IPS DF 6.9 (cell line): ENCODE data around the gene COL10A1.

Experiments used
- DNase-seq: peaks from one replicate; pipeline ENCODE4 v3.0.0-alpha.2; 2013; ENCODE audit warnings: low read depth, low spot score
- H3K27ac ChIP-seq: one replicate; pipeline ENCODE4 v1.5.1; 2013; ENCODE audit warnings: low read length, control low read depth
- H3K27me3 ChIP-seq: 2 replicates; pipeline ENCODE4 v1.6.1; 2013; ENCODE audit warnings: mild to moderate bottlenecking, low read length; ENCODE audit not compliant: control insufficient read depth, insufficient read depth
- H3K36me3 ChIP-seq: 2 replicates; pipeline ENCODE4 v1.6.1; 2013; ENCODE audit warnings: low read length; ENCODE audit not compliant: control insufficient read depth, insufficient read depth
- H3K4me1 ChIP-seq: 2 replicates; pipeline ENCODE4 v1.6.1; 2013; ENCODE audit warnings: low read length; ENCODE audit not compliant: control insufficient read depth, insufficient read depth
- H3K4me3 ChIP-seq: 2 replicates; pipeline ENCODE4 v1.5.1; 2013; ENCODE audit warnings: mild to moderate bottlenecking, low read length
- H3K9me3 ChIP-seq: 2 replicates; pipeline ENCODE4 v1.6.1; 2013; ENCODE audit warnings: low read length, inconsistent platforms; ENCODE audit not compliant: control insufficient read depth, insufficient read depth
- WGBS: extraction: QIAGEN DNeasy Blood & Tissue Kit; methylation state at CpG from one replicate; pipeline ENCODE4 v1.1.7; 2013; ENCODE audit warnings: mixed read lengths, missing lambda C conversion rate; ENCODE audit not compliant: insufficient read length, insufficient coverage; 5-methylcytosine and 5-hydroxymethylcytosine counted together

COL10A1 gene

DNA sequence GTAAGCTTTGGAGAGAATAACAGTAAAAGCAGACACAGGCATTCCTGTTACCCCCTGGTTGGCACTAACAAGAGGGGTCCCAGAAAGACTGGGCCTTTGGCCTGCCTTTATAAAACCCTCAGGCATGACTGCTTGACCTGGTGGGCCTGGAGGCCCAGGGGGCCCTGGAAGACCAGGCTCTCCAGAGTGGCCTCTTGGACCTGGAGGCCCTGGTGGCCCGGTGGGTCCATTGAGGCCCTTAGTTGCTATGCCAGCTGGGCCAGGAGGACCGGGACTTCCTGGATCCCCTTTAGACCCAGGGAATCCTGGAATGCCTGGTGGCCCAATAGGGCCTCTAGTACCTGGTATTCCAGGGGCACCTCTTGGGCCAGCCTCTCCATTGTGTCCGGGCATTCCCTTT, 5.5 kb downstream of the COL10A1 start:
- DNase-seq = no peak
- no peaks in the 10 kb centered on the region for H3K9me3 ChIP-seq
- no peaks in the 10 kb centered on the region for H3K4me1 ChIP-seq
- H3K27ac ChIP-seq = no peak overlapping the region
- no peaks in the 10 kb centered on the region for H3K27me3 ChIP-seq
- H3K36me3 ChIP-seq = peaks cover 2% of the 10 kb centered on the region; the same call in 1 of the 2 replicates
- WGBS = no CpG with 5 or more reads among the region's 3 CpGs
- no peak overlapping the region for H3K4me3 ChIP-seq

DNA sequence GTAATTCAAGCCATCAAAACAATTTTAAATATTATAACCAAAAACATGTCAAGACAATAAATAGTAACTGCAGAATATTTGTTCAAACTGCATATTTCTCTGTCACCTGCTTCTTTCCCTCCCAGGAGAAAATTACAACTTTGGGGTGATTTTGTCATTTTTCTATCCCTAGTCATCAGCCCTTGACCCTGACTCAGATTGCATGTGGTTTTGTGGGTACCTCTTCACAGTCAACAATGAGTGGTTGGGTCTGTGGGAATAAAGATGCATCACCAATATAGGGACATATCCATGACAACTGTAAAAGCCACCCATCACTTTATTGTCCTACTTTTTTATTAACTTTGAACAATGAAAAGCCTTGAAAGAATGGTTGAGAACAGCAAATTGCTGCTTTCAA, 7.3 kb downstream of the COL10A1 start:
- no peak for DNase-seq
- Histone ChIP-seq H3K36me3 (peaks cover 8% of the 10 kb centered on the region; the same call in 1 of the 2 replicates), H3K9me3 (no peaks in the 10 kb centered on the region), H3K4me3 (no peak overlapping the region), H3K4me1 (no peaks in the 10 kb centered on the region), H3K27ac (no peak overlapping the region), H3K27me3 (no peaks in the 10 kb centered on the region)

DNA sequence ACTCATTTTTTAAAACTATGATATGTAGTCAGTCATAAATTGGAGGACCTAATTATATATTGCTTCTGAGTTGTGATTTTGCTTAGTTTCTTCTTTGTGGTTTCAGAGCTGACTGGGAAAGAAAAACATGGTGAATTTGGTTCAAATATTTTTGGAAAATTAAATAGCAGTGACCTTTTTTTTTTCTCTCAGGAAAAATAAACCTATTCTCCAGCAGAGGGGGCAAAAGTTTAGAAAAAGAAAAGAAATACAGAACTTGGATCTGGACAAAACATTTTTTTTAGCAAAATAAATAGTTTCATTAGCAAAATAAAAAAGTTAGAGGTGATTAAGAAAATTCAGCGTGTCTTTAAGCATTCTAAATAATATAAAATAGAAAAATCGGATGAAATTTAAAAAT, 10.2 kb downstream of the COL10A1 start:
- no CpG with 5 or more reads among the region's 2 CpGs for WGBS
- Histone ChIP-seq H3K4me3 (no peak overlapping the region), H3K36me3 (peaks cover 9% of the 10 kb centered on the region; the same call in 1 of the 2 replicates), H3K9me3 (no peaks in the 10 kb centered on the region), H3K4me1 (no peaks in the 10 kb centered on the region), H3K27me3 (no peaks in the 10 kb centered on the region), H3K27ac (no peak overlapping the region)
- DNase-seq = no peak

DNA sequence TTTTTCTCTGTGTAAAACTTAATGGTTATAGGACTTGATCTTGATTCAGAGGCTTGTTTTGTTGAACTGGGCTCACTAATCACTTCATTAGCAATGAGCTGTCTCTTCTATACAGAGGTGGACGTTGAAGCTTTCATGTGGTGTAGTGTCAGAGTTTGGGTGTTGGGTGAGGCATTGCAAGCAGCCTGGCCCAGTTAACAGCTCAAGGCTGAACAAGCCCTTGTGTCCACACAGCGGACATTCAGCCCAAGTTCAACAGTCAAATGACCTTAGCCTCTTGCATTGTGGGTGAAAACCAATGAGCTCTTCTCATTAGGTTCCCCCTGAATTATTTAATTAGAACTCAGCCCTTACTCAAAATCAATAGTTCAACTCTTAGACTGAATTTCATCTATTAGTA, 12.5 kb downstream of the COL10A1 start:
- H3K4me3 ChIP-seq = no peak overlapping the region
- no CpG with 5 or more reads among the region's 2 CpGs for WGBS
- peaks cover 13% of the 10 kb centered on the region; the same call in 1 of the 2 replicates for H3K36me3 ChIP-seq

DNA sequence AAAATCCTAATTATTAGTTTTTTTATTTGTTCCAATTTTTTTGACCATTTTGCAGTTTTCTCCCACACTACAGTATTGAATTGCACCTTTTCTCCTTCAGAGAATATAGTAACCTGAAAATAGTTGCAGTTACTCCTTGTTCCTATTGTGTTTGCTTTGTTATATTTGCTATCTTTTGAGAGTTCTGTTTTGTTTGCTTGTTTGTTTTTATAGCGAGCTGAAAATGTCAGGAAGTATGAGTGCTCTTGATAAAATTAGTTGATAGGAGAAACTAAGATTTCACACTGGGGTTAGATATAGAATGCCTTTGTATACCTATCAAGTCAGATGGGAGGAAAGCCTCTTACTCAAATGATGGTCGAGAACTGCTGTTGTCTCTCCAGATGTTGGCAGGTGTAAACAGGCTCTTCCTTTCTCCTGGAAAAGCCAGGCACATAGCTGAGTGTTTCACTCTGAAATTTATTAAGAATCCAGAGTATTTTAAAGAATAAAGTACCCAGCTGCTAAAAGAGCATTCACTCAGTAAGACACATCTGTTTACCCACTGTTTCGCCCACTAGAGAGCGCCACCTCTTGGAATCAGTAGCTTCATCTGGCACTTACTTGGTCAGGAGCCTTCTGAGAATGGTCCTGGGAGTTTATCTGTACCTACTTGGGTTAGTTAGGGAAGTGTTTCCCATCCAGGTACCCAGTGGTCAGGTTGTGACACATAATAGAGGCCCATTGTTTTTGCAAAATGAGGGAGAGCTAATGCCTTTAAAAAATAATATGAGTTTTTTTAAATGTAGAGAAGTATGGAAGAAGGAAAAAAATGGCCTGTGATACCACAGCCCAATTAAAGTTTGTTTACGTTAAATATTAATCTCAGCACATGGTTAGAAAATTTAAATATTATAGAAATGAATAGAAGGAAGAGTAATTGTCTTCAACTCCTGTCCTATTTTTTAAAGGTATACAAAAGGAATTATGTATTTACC, 14.1 kb downstream of the COL10A1 start:
- no CpG with 5 or more reads among the region's 5 CpGs for WGBS
- Histone ChIP-seq H3K4me3 (no peak overlapping the region), H3K27me3 (no peaks in the 10 kb centered on the region), H3K4me1 (no peaks in the 10 kb centered on the region), H3K9me3 (no peaks in the 10 kb centered on the region), H3K27ac (no peak overlapping the region), H3K36me3 (peaks cover 13% of the 10 kb centered on the region; the same call in 1 of the 2 replicates)
- peak; percentile 41 for DNase-seq

More for the DNA sequence above, 12.5 kb downstream of the COL10A1 start:
- Histone ChIP-seq H3K4me1 (no peaks in the 10 kb centered on the region), H3K27me3 (no peaks in the 10 kb centered on the region), H3K27ac (no peak overlapping the region), H3K9me3 (no peaks in the 10 kb centered on the region)
- DNase-seq = no peak

DNA sequence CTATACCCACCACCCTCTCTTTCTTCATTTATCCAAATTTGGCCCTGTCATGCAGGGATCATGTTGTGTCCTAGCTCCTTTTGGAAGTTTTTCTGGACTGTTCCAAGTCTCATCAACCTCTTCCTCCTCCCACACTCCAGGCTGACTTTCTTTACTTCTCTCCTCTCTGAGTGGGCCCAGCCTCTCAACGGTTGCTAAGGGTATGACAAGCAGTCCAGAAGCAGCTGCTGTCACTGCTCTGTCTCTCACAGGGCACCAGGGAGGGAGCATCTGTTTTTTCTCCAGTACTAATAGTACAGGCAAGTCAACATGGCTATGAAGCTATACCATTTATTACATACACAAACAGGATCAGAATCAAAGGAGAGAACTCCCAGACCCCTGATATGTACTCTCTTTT, 17.1 kb downstream of the COL10A1 start:
- no peaks in the 10 kb centered on the region for H3K4me1 ChIP-seq
- H3K27ac ChIP-seq = no peak overlapping the region
- no peaks in the 10 kb centered on the region for H3K9me3 ChIP-seq
- DNase-seq = no peak
- no peak overlapping the region for H3K4me3 ChIP-seq
- H3K36me3 ChIP-seq = peaks cover 10% of the 10 kb centered on the region; the same call in 1 of the 2 replicates
- H3K27me3 ChIP-seq = no peaks in the 10 kb centered on the region
- WGBS = no CpG with 5 or more reads among the region's 1 CpG

DNA sequence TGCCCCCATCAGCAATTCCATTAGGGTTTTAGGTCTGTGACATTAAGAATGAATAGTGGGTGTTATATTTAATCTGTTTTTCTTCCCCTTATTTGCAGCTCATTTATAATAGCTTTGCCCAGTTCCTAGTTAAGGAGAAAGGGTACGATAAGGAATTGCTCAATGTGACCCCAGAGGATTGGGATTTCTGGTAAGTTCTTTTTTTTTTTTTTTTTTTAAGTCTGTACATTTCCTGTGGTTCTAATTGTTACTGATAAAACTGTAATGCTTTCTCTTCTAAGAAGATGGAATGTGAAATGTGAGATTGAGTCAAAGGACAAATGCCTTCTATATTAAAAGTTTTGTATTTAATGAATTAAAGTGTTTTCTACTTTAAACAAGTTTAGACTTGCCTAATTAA, 19.8 kb downstream of the COL10A1 start:
- H3K27me3 ChIP-seq = no peaks in the 10 kb centered on the region
- H3K4me3 ChIP-seq = no peak overlapping the region
- no peak for DNase-seq
- no CpG with 5 or more reads among the region's 1 CpG for WGBS
- H3K4me1 ChIP-seq = 0 out of 2 replicates have a peak, but pooled peaks cover 1% of the 10 kb centered on the region
- H3K36me3 ChIP-seq = peaks cover 8% of the 10 kb centered on the region; the same call in 1 of the 2 replicates
- H3K27ac ChIP-seq = no peak overlapping the region
- no peaks in the 10 kb centered on the region for H3K9me3 ChIP-seq

DNA sequence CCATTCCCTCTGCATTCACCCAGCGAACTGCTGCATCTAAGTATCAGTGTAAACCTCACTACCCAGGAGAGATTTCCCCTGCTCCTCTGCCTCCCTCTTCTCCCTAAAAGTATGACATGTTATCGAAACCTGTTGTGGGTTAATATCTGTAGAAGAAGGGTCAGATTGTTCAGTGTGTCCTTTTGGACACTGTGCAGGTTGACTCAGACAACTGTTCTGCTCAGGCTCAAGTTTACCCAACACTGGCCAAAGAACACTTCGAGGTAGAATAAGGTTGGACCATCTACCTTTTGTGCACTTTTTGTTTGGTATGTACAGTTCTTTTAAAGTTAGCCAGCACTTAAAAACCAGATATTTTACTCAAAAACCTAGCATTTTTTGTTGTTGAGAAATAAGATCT, 20.7 kb downstream of the COL10A1 start:
- Histone ChIP-seq H3K27me3 (no peaks in the 10 kb centered on the region), H3K4me3 (no peak overlapping the region), H3K36me3 (peaks cover 3% of the 10 kb centered on the region; the same call in 1 of the 2 replicates), H3K9me3 (no peaks in the 10 kb centered on the region), H3K27ac (no peak overlapping the region), H3K4me1 (0 out of 2 replicates have a peak, but pooled peaks cover 1% of the 10 kb centered on the region)
- WGBS = no CpG with 5 or more reads among the region's 3 CpGs
- no peak for DNase-seq

DNA sequence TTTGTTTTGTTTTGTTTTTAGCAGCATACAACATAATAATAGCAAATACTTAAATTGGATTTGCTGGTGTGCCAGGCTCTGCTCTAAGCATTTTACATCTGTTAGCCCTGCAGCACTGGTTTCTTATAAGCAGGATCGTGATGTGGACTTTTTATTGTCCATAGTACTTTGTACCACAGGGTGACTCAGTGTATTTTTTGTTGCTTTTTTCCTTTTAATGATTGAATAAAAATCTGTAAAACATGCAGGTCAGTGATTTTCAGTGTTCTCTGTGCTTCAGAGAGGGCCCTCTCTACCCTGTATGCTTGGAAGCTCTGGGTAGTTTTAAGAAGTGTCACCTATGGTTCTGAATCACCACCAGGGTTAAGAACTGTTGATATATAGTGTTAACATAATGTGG, 21.3 kb downstream of the COL10A1 start:
- Histone ChIP-seq H3K27me3 (no peaks in the 10 kb centered on the region), H3K27ac (no peak overlapping the region), H3K9me3 (no peaks in the 10 kb centered on the region), H3K4me1 (0 out of 2 replicates have a peak, but pooled peaks cover 1% of the 10 kb centered on the region), H3K4me3 (no peak overlapping the region), H3K36me3 (no peaks in the 10 kb centered on the region)
- DNase-seq = no peak
- no CpG with 5 or more reads among the region's 1 CpG for WGBS

DNA sequence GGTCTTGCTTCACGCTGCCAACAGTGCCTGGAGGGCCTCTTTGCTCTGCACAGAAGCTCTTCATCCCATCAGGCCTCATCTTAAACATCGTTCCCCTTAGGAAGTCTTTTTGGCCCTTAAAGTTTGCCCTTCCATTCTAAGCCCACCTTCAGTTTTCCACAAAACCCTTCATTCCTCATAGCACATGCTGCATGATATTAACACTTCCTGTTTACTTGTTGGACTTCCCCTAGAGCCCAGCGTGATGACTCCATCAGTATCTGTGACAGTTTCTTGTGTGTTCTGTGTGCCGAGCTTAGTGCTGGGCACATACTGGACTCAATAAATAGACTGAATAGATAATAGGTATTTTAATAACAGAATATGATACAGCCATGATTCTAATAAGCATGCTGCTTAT, 23.1 kb downstream of the COL10A1 start:
- Histone ChIP-seq H3K27ac (no peak overlapping the region), H3K9me3 (no peaks in the 10 kb centered on the region), H3K4me3 (no peak overlapping the region), H3K4me1 (0 out of 2 replicates have a peak, but pooled peaks cover 1% of the 10 kb centered on the region), H3K27me3 (no peaks in the 10 kb centered on the region), H3K36me3 (no peaks in the 10 kb centered on the region)
- DNase-seq = no peak
- no CpG with 5 or more reads among the region's 4 CpGs for WGBS
